GM06990 (cell line): Measurements from ENCODE around the gene BOD1L1.

Experiments
- DNase-seq: peaks from one replicate; pipeline ENCODE4 v3.0.0-alpha.2; 2011; ENCODE audit not compliant: insufficient read length; ENCODE audit errors: extremely low read depth
- H3K27me3 ChIP-seq: replicated peaks from 2 replicates; pipeline ENCODE4 v1.6.0; 2011; ENCODE audit warnings: low read length; ENCODE audit not compliant: control insufficient read depth, insufficient read depth
- H3K36me3 ChIP-seq: 2 replicates; pipeline ENCODE4 v1.5.1; 2011; ENCODE audit warnings: low read length; ENCODE audit not compliant: control insufficient read depth, insufficient read depth
- H3K4me3 ChIP-seq: replicated peaks from 2 replicates; pipeline ENCODE4 v1.5.1; 2011; ENCODE audit warnings: low read depth, mild to moderate bottlenecking, control low read depth, low read length
- TF ChIP-seq, protein P1 (sequence below): IDR thresholded peaks from 2 replicates; pipeline ENCODE4 v1.5.1; 2011; ENCODE audit warnings: low read length, control low read depth, mild to moderate bottlenecking, inconsistent platforms; ENCODE audit not compliant: insufficient read depth, poor library complexity, severe bottlenecking

BOD1L1 gene

DNA sequence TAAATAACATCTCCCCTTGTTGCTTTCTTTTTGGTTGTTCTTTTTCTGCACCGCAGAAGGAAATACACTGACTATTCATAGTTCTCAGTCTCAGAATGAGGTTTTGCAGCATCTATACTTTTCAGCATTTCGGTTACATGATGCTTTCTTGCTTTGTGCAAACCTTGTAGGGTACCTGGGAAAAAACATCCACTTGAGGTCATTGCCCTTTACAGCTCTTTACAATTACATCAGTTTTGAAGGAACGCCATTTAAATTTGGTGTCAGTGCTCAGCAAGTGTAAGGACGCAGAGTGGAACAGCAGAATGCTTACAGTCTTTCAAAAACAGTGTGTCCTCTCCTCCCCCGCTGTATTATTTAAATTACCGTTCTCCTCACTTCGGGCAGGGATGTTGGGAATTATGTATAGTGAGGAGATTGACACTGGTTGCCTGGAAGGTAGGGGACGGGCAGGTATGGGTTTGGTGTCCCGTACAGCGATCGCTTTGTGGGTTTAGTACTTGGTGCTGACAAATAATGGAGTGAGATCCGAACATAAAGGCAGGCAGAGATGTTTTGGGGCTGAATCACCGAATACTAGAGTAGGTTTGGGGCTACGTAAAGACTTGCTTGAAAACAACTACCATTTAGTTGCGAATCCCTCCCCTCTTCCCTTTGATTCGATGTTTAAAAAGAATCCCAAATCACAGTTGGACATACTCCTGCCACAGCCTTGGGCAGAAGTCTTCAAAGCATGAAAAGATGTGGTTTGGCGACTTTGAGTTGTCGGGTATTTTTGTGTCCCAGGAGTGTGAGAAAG, 81.2 kb downstream of the BOD1L1 start:
- Histone ChIP-seq H3K4me3 (no peak overlapping the region), H3K27me3 (peaks cover 4% of the 10 kb centered on the region)
- TF ChIP-seq, protein P1, sequence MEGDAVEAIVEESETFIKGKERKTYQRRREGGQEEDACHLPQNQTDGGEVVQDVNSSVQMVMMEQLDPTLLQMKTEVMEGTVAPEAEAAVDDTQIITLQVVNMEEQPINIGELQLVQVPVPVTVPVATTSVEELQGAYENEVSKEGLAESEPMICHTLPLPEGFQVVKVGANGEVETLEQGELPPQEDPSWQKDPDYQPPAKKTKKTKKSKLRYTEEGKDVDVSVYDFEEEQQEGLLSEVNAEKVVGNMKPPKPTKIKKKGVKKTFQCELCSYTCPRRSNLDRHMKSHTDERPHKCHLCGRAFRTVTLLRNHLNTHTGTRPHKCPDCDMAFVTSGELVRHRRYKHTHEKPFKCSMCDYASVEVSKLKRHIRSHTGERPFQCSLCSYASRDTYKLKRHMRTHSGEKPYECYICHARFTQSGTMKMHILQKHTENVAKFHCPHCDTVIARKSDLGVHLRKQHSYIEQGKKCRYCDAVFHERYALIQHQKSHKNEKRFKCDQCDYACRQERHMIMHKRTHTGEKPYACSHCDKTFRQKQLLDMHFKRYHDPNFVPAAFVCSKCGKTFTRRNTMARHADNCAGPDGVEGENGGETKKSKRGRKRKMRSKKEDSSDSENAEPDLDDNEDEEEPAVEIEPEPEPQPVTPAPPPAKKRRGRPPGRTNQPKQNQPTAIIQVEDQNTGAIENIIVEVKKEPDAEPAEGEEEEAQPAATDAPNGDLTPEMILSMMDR: no peak

DNA sequence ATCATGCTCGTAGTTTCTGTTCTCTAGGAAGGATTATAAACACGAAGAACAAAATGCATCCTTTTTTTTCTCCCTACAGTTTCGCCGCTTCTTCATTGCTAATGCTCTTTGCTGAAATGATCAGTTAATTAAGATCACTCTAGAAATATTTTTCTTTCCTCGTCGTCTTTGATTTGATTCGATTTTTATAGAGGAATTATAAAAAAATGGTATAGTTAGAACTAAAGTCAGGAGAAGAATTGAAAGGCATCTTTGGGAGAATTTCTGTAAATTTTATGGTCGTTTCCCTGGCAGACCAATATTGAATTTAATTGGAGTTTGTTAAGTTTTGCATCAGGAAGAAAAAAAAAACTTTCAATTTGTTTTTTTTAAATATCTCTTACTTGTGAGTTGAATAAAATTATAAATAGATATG, 82.1 kb downstream of the BOD1L1 start:
- DNase-seq: no peak
- Histone ChIP-seq H3K27me3 (peaks cover 6% of the 10 kb centered on the region), H3K4me3 (no peak overlapping the region), H3K36me3 (no peaks in the 10 kb centered on the region)
- TF ChIP-seq, protein P1: no peak

More for the DNA sequence above, 81.2 kb downstream of the BOD1L1 start:
- H3K36me3 ChIP-seq: no peaks in the 10 kb centered on the region
- no peak for DNase-seq

DNA sequence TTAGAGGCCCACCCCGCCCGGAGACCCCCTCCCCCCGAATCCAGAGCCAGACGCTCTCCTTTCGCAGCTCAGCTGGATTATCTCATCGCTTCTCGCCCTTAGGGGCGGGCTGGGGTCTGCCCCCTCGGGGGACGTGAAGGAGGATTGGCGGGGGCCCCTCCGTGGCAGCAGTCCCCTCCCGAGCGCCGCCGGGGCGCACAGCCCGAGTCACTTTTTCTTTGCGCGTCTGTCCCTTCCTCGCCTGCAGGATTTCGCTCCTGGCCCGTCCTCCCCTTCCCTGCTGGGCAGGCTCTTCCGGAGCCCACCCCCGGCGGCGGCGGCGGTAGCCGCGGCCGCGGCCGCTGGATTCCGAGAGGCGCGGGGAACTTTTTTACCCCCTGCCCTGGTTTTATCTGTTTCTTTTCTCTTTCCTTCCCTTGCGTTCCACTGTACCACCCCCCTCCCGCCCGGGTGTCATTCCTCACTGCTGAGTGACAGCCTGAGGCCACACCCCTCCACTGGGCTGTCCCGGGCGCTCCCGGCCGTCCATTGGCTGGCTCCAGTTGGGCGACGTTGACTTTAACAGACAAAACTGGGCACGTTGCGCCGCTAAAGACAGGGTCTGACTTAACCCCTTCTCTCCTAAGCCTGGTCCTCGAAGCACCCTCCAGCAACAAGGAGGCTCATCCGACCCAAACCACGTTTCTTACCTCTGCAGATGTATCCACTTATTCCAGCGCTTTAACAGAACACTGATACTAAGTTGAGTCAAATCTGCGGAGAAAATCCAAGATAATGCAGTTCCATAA, 82.7 kb downstream of the BOD1L1 start:
- H3K4me3 ChIP-seq: peak overlapping the region; percentile 57
- H3K27me3 ChIP-seq: peaks cover 7% of the 10 kb centered on the region
- no peaks in the 10 kb centered on the region for H3K36me3 ChIP-seq
- TF ChIP-seq, protein P1: no peak
- no peak for DNase-seq

DNA sequence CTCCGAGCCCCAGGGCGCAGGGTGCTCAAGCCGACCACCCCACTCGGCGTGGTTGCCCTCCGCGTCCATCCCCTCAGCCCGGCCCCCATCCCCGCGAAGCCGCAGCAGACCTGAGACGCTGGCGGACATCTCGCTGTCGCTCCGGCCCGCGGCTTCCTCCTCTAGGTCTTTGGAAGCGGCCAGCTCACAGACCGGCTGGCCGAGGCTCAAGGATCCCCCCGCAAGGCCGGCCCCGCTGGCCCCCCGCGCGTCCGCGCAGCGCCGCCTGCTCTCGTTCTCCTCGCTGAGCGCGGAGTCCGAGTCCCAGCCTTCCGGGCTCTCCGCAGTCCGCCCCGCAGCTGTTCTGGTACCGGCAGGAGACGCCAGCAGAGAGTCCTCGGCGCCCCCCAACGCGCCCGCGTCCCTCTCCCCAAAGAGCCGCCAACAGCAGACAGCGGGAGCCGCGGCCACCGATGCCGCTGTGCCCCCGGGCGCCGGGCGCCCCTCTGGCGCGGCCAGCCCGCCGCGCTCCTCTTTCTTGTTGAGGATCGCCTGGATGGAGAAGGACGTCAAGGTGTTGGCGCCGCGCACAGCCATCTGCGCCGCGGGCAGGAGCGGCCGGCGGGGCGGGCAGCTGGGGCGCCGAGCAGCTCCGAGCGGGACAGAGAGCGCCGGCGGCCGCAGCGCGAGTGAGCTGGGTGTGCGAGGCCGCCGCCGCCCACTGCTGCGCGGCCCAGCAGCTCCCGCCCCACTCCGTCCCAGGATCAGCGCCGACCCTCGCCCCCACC, 83.5 kb downstream of the BOD1L1 start, which contains the start of gene NKX3-2:
Gene NKX3-2 (minus strand): TSS at position 670 of the 767 bp plus-strand sequence. CDS start 94 bp downstream, at position 576.
- TF ChIP-seq, protein P1: no peak
- Histone ChIP-seq H3K36me3 (no peaks in the 10 kb centered on the region), H3K27me3 (peaks cover 7% of the 10 kb centered on the region), H3K4me3 (peak within 1 kb of the TSS; percentile 57)
- DNase-seq: no peak

DNA sequence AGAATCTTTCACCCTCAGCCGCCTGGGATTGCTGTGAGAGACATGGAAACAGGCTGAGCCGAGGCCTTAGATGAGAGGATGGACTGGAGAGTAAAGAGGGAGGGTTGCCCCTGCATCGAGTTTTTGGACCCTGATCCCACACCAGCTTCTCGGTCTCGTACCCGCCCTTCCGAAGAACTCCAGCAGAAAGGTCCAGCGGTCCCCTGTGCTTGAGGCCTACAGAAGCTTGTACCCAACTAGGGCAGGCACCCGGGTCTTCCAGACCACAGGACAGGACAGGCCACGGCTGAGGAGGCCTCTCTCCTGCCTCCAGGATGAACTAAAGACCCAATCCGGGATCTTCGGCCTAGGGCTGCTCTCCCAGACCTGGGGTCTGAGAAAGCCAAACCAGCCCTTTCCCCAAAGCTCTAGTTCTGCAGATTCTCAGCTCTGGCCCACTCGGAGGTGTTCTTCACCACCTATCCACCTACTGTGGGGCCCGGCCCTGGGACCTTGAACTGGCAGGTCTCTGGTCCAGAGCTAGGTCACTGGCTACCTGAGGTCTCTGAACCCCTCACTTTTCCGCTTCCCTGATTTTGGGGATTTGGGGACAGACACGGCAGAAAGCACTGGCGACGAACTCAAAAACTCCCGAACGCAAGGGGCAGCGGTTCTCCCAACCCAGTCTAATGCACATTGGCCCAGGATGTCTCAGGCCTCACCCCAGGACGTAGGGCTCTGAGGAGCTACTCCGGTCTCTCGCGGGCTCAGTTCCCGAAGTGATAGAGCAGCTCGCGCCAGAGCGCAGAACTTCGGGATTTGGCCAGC, 84.3 kb downstream of the BOD1L1 start:
- H3K36me3 ChIP-seq: no peaks in the 10 kb centered on the region
- H3K27me3 ChIP-seq: peaks cover 9% of the 10 kb centered on the region
- H3K4me3 ChIP-seq: no peak overlapping the region
- TF ChIP-seq, protein P1: no peak
- DNase-seq: no peak
